Measurements from ENCODE around the gene CCR5AS.
"Not testable (repeated sequence)": the region's sequence is repeated elsewhere in the genome, so short reads cannot be mapped to it uniquely, and the experiment has no call there.

CCR5AS gene

GRCh38 chr3:46406788-46407611, at the start of gene CCR5AS, which contains the start of gene CCRL2:
TSS of gene CCR5AS (minus strand) at chr3:46407066.
TSS of gene CCRL2 (plus strand) at chr3:46407259. CDS start at chr3:46408080, 821 bp downstream.
- in situ Hi-C loops (cut with MboI; ENCODE audit: low sequenced_read_pairs) = no loop called here

- in situ Hi-C loops (cut with MboI; ENCODE audit: low sequenced_read_pairs) = no loop called here
Observed at GRCh38 chr3:46456118-46456517, 49.3 kb upstream of the CCR5AS start.

GRCh38 chr3:46455231-46456115, 48.6 kb upstream of the CCR5AS start:
- in situ Hi-C loops (cut with MboI; ENCODE audit: low sequenced_read_pairs) = no loop called here

- in situ Hi-C loops (cut with MboI; ENCODE audit: low sequenced_read_pairs) = no loop called here
Observed at GRCh38 chr3:46454606-46455005, 47.7 kb upstream of the CCR5AS start.

GRCh38 chr3:46454209-46454595, 47.3 kb upstream of the CCR5AS start:
- in situ Hi-C loops (cut with MboI; ENCODE audit: low sequenced_read_pairs) = no loop called here

- in situ Hi-C loops (cut with MboI; ENCODE audit: low sequenced_read_pairs) = no loop called here
Observed at GRCh38 chr3:46453526-46454208, 46.8 kb upstream of the CCR5AS start.

GRCh38 chr3:46449755-46450552, 43.1 kb upstream of the CCR5AS start:
- in situ Hi-C loops (cut with MboI; ENCODE audit: low sequenced_read_pairs) = no loop called here

GRCh38 chr3:46448721-46449120, 41.9 kb upstream of the CCR5AS start:
- in situ Hi-C loops (cut with MboI; ENCODE audit: low sequenced_read_pairs) = no loop called here

GRCh38 chr3:46447228-46447985, 40.5 kb upstream of the CCR5AS start:
- in situ Hi-C loops (cut with MboI; ENCODE audit: low sequenced_read_pairs) = no loop called here

- in situ Hi-C loops (cut with MboI; ENCODE audit: low sequenced_read_pairs) = no loop called here
Observed at GRCh38 chr3:46442576-46443530, 36.0 kb upstream of the CCR5AS start.

- in situ Hi-C loops (cut with MboI; ENCODE audit: low sequenced_read_pairs) = no loop called here
Observed at GRCh38 chr3:46440531-46441294, 33.8 kb upstream of the CCR5AS start.

- in situ Hi-C loops (cut with MboI; ENCODE audit: low sequenced_read_pairs) = no loop called here
Observed at GRCh38 chr3:46438831-46439230, 32.0 kb upstream of the CCR5AS start.

- in situ Hi-C loops (cut with MboI; ENCODE audit: low sequenced_read_pairs) = no loop called here
Observed at GRCh38 chr3:46435081-46435726, 28.3 kb upstream of the CCR5AS start.

- in situ Hi-C loops (cut with MboI; ENCODE audit: low sequenced_read_pairs) = no loop called here
Observed at GRCh38 chr3:46433841-46434240, 27.0 kb upstream of the CCR5AS start.

- in situ Hi-C loops (cut with MboI; ENCODE audit: low sequenced_read_pairs) = not testable (repeated sequence)
Observed at GRCh38 chr3:46433118-46433517, 26.3 kb upstream of the CCR5AS start.

- in situ Hi-C loops (cut with MboI; ENCODE audit: low sequenced_read_pairs) = not testable (repeated sequence)
Observed at GRCh38 chr3:46431905-46432304, 25.0 kb upstream of the CCR5AS start.

- in situ Hi-C loops (cut with MboI; ENCODE audit: low sequenced_read_pairs) = not testable (repeated sequence)
Observed at GRCh38 chr3:46430879-46431278, 24.0 kb upstream of the CCR5AS start.

Data from HL-60/S4 (cell line).